Measurements from ENCODE around the gene ZNF709.
"Not testable (repeated sequence)": the region's sequence is repeated elsewhere in the genome, so short reads cannot be mapped to it uniquely, and the experiment has no call there.

ZNF709 gene
- total RNA-seq = 0.56 reads per million

DNA sequence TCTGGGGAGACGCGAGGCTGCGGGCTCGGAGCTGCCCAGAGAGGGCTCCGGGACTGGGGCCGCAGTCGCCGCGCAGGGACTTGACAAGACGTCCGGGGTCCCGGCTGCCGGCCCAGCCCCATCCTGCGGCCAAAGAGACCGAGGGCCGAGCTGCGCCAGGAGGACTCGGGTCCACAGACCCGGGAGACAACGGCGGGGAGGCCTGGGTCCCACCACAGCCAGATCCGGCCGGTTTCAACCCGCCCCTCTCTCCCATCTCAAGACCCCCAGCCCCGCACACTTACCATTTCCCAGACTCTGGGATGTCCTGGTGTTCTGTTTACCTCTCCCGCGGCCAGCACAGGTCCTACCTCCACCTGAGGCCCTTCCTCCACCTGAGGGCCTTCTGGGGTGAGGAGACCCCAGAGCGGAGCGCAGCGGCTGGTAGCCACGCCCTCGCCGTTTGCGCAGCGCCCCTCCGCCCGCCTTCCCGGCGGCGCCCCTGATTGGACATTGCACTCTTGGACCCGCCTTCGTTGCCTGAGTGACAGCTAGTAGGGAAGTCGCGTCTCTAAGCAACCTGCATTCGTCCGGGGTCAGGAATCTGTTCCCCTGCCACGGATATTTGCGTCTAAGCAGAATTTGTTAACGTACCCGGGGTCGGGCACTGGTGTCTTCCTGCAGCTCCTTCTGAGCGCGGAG is at the start of gene ZNF709:
TSS of gene ZNF709 (minus strand) at position 446 of the 681 bp plus-strand sequence. CDS start at position 287, 159 bp downstream.
- DNase-seq = peak; percentile 80

DNA sequence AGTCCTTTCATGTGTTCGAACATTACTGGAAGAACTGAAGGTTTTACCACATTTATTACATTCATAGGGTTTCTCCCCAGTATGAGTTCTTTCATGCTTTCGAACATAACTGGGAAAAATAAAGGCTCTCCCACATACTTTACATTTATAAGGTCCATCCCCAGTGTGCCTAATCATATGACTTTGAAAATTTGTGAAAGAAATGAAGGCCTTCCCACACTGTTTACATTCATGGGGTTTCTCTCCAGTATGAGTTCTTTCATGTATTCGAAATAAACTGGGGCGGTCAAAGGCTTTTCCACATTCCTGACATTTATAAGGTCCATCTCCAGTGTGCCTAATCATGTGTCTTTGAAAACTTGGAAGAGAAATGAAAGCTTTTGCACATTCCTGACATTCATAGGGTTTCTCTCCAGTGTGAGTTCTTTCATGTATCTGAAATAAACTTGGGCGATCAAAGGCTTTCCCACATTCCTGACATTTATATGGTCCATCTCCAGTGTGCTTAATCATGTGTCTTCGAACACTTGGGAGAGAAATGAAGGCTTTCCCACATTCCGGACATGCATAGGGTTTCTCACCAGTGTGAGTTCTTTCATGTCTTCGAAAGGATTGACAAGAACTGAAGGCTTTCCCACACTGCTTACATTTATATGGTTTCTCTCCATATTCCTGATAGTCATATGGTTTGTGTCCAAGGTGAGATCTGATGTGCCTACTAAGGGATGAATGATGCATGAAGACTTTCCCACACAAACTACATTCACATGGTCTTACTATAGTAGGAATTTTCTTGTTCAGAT is 42.6 kb upstream of the ZNF709 start:
- no peak for DNase-seq

DNA sequence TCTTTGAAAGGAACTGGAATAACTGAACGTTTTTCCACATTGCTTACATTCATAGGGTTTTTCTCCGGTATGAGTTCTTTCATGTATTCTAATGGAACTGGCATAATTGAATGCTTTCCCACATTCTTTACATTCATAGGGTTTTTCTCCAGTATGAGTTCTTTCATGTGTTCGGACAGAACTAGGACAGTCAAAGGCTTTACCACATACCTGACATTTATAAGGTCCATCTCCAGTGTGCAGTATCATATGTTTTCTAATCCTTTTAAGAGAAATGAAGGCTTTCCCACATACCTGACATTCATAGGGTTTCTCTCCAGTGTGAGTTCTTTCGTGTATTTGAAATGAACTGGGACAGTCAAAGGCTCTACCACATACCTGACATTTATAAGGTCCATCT is 41.9 kb upstream of the ZNF709 start:
- DNase-seq = no peak

- no peak for DNase-seq
Observed at GRCh38 chr19:12521996-12522395, 37.4 kb upstream of the ZNF709 start.

DNA sequence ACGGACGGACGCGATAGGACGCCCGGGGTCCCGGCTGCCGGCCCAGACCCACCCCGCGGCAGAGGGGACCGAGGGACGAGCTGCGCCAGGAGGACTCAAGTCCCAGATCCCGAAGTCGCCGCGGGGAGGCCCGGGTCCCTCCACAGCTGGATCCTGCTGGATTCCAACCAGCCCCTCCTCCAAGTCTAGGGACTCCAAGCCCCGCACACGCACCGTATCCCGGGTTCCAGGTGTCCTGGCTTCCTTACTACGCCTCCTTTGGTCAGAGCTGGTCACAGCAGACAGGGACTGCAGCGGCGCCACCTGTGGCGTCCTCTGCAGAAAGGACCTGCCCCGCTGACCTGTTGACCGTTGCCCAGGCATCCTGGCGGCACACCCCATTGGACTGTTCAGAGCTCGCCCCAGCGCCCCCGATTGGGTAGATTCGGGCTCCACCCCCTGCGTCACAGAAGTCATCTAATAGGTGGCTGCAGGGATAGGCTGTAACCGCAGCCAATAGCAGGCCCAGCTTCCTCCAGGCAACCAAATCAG is 29.0 kb upstream of the ZNF709 start:
- DNase-seq = no peak

DNA sequence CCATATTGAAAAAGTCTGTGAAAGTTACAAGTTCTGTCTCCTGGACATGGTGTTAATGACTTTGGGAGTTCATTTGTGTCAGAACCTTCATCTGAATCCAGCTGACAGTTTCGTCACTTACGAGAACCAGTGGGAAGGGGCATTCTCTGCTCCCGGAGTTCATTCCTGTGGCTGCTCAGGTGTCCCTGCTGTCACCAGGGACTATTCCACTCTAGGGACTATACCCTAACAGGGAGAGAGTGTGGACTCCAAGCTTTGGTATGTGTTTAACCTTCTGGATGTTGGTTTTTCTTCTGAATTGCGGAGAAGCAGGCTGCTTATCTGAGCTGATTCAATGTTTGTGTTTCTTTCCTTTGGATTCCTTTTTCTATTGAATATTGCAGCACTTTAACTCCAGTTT is 12.4 kb upstream of the ZNF709 start:
- no peak for DNase-seq

DNA sequence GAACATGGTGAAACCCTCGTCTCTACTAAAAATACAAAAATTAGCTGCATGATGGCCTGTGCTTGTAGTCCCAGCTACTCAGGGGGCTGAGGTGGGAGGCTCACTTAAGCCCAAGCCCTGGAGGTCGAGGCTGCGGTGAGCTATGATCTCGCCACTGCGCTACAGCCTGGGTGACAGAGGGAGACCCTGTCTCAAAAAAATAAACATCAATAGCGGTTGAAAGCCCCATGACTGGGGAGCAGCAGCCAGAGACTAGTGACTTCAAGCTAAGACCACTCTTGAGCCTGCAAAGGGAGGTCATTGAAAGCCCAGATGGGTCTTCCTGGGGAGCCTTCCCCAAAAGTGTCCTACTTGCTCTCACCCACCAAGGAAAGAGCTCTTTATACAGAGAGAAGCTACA is 11.9 kb upstream of the ZNF709 start:
- DNase-seq = no peak

DNA sequence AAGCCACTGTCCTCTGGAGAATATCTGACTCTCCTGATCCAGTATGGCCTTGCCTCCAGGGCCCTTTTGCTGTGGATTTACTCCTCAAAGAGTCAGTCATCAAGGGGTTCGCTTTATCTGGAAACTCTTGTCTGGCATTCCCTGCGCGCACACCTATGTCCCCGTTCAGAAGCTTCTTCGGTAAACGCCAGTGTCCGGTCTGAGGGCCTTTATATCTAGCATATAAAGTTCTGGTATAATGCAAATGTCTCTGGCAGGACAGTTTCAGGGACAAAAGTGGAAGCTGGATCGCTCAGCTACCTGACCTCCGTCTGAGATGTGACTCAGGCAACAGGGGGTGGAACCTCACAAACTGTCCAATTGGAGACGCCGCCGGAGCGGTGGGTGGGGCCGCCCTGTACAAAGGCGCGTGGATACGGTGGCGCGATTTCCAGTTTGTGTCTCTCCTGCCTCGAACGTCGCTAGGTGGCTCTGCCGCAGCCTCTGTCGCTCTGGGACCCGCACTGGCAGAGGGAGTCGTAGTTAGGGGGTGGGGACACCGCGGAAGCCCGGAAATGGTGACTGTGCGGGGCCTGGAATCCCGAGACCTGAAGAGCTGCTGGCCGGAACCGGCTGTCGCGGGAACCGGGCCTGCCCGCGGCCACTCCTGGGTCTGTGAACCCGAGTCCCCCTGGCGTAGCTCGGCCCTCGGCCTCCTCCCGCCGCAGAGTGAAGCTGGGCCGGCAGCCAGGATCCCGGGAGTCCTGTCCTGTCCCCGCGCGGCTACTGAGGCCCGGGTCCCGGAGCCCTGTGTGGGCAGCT is 10.6 kb upstream of the ZNF709 start:
- peak; percentile 89 for DNase-seq

DNA sequence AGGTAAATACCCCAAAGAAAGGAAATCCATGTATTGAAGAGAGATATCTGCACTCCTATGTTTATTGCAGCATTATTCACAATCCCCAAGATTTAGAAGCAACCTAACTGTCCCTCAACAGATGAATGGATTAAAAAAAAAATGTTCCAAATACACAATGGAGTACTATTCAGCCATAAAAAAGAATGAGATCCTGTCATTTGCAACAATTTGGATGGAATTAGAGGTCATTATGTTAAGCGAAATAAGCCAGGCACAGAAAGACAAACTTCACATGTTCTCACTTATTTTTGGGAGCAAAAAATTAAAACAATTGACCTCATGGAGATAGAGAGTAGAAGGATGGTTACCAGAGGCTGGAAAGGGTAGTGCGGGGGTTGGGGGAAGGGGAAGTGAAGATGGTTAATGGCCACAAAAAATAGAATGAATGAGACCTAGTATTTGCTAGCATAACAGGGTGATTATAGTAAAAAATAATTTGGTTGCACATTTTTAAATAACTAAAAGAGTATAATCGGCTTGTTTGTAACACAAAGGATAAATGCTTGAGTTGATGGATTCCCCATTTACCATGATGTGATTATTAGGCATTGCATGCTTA is 9.7 kb upstream of the ZNF709 start:
- no peak for DNase-seq

- not testable (repeated sequence) for DNase-seq
Observed at GRCh38 chr19:12486265-12486783, 1.7 kb upstream of the ZNF709 start.

GRCh38 chr19:12485571-12485970 is 955 bp upstream of the ZNF709 start:
- DNase-seq = no peak

DNA sequence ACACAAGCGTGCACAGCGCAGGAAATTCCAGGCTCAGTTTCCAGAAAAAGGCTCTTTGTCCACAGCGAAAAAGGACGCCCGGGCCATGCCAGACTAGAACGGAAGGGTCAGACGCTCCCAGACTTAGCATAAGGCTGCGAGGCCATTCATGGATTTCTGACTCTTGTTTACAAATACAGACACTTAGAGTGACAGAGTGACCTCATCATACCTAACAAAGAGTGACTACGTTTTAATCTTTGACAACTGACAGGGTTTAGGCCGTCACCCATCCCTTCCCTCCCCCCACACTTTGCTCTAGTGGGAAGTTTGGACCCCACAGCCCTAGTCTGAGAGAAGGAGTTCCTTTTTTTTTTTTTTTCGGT is 418 bp upstream of the ZNF709 start:
- no peak for DNase-seq

- no peak for DNase-seq
Observed at GRCh38 chr19:12484011-12484370, 625 bp downstream of the ZNF709 start.

GRCh38 chr19:12482509-12482886 is 2.1 kb downstream of the ZNF709 start:
- DNase-seq = no peak

DNA sequence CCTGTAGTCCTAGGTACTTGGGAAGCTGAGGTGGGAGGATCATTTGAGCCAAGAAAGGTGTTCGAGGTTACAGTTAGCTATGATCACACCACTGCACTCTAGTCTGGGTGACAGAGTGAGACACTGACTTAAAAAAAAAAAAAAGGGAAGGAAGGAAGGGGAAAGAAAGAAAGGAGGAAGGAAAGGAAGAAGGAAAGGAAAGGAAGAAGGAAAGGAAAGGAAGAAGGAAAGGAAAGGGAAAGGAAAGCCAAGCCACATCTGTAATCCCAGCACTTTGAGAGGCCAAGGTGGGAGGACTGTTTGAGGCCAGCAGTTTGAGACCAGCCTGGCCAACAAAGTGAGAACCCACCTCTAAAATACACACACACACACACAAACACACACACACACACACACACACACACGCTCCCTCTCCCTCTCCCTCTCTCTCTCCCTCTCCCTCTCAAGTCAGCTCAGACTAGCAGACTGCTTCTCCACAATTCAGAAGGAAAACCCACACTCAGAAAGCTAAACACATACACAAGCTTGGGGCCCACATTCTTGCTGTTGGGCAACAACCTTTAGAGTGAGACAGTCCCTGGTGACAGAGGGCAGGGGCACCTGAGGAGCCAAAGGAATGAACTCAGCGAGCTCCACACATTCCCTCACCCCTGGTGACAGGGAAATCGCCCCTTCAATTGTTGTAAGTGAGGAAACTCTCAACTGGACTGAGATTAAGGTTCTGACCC is 2.7 kb downstream of the ZNF709 start:
- DNase-seq = no peak

DNA sequence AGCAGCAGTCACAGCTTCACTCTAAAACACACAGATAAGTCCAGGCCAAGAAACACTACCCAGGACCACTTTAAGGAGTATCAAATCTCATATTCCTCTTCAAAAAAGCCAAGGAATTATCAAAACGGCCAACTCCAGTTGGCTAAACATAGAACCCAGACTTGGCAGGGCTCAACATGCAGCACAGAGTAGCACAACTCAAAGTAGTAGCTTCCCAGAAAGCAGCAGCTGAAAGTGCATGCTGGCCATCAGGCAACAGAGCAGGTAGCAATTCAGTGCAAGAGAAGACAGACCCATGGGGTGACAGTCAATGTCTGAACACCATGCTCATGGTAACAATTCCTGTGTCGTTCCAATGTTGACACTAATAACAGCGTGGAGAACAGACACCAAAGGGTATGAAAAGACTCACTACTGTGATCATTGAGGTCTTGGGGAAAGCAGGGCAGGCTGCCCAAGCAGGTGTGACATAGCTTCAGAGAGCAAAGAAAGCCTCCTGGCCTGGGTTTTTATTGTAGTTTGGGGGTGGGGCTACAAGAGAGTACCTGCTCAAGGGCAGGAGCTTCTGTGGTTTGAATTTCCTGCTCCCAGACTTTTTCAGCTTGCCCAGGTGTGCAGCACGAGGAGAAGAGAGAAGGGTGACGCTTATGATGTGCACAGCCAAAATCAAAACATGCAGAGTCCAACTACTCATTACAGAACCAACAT is 6.2 kb downstream of the ZNF709 start:
- no peak for DNase-seq

- DNase-seq = not testable (repeated sequence)
Observed at GRCh38 chr19:12467651-12468050, 17.0 kb downstream of the ZNF709 start.

DNA sequence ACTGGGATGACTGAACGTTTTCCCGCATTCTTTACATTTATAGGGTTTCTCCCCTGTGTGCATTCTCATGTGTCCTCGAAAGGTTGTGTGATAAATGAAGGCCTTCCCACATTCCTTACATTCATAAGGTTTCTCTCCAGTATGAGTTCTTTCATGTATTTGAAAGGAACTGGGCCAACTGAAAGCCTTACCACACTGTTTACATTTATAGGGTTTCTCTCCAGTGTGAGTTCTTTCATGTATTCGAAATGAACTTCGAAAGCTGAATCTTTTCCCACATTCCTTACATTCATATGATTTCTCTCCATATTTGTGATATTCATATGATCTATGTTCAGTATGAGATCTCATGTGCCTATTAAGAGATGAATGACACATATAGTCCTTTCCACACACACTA is 19.4 kb downstream of the ZNF709 start:
- no peak for DNase-seq

DNA sequence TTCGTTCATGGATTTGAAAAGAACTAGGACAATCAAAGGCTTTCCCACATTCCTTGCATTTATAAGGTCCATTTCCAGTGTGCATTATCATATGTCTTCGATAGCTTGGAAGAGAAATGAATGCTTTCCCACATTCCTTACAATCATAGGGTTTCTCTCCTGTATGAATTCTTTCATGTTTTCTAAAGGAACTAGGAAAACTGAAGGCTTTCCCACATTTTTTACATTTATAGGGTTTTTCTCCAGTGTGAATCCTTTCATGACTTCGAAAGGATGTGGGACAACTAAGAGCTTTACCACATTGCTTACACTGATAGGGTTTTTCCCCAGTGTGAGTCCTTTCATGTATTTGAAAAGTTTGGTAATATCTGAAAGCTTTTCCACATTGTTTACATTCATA is 19.8 kb downstream of the ZNF709 start:
- DNase-seq = no peak

- not testable (repeated sequence) for DNase-seq
Observed at GRCh38 chr19:12464139-12464538, 20.5 kb downstream of the ZNF709 start.

DNA sequence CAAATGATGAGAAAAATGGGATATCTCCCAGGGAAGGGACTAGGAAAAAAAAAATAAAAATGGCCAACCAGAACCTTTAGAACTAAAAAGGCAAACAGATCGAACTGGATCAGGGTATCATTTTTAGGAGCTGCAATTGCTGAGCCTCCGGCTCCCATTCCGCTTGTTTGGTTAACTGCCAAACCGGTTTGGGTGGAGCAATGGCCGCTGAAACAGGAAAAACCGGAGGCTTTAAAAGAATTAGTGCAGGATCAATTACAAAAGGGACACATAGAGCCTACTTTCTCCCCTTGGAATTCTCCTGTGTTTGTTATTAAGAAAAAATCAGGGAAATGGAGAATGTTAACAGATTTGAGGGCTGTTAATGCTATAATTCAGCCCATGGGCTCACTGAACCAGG is 31.1 kb downstream of the ZNF709 start:
- no peak for DNase-seq

All from effector CD4-positive, alpha-beta T cell (primary cell).